HG03045 (cell line): ENCODE data around the gene BRSK1.
A peak's percentile ranks its signal among the peaks of the same experiment; 100 is the strongest.

Source experiments
- ATAC-seq: cut with Tn5 transposase; IDR thresholded peaks from one replicate; pipeline ENCODE4 v1.9.1; 2021; ENCODE audit warnings: mild to moderate bottlenecking, moderate library complexity; ENCODE audit not compliant: unreplicated experiment

Gene BRSK1

DNA sequence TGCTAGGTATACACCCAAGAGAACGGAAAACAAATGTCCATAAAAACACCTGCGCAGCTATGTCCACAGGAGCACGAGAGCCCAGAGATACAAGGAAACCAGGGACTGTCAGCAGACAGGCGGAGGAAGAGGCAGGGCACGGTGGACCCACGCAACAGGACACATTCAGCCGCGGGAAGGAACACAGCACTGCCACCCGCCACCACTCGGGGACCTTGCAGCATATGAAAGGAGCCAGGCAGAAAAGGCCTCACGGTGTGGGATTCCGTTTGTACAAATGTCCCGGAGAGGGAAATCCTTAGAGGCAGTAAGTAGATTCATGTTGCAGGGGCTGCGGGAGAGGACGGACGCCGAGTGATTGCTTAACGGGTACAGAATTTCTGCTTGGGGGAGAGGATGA, 11.7 kb upstream of the BRSK1 start:
- no peak for ATAC-seq

- no peak for ATAC-seq
These were observed 9.7 kb upstream of the BRSK1 start for GRCh38 chr19:55273978-55274707.

GRCh38 chr19:55275851-55276719, 7.7 kb upstream of the BRSK1 start:
- ATAC-seq = no peak

DNA sequence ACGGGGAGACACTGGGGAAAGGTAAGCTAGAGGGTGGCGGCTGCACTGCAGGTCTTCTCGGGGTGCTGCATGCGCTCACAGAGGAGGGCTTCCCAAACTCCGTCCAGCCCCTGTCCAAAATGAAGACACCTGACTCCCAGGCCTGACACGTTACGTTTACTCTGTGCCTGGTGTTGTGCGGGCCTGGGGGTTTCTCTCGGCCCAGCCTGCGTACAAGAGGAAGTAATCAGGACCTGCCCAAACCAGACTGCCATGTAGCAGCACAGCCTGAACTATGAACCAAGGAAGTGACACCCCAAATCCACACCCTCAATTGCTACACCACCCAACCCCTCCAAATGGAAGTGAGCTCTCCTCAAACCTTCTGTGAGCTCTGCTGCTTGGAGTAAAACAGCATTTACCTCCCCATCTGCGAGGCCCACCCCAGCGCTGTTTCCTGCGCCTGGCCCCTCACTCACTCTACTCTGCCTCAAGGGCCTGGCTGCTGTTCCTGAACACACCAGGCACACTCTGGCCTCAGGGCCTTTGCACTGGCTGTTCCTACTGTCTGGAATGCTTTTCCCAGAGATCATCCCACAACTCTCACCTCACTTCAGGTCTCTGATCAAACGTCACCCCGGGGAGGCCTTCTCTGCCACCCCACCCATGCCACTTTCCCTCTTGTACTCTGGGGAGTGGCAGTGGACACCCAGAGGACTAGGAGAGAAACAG, 6.9 kb upstream of the BRSK1 start:
- no peak for ATAC-seq

- ATAC-seq = no peak
These were observed 6.3 kb upstream of the BRSK1 start for GRCh38 chr19:55277494-55277893.

DNA sequence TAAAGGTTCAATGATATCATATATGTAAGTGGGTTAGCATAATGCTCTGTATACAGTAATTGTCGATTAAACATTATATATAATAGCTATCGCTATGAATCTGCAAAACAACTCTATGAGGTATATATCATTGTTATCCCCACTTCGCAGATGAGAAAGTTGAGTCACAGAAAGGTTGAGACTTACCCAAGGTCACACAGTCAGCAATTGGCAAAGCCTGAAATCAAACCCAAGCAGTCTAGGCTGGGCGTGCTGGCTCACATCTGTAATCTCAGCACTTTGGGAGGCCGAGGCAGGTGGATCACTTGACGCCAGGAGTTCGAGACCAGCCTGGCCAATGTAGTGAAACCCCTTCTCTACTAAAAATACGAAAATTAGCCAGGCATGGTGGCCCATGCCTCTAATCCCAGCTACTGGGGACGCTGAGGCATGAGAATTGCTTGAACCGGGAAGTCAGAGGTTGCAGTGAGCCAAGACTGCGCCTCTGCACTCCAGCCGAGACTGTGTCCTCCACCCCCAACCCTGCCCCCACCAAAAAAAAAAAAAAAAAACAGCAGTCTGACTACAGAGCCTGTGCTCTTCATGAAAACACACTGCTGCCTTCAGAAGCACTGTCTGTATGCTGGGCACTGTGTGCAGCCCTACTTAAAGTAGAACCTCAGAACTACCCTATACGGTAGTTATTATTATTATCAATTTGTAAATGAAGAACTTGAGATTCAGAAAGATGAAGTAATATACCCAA, 5.2 kb upstream of the BRSK1 start:
- no peak for ATAC-seq

GRCh38 chr19:55279340-55279739, 4.5 kb upstream of the BRSK1 start:
- ATAC-seq = no peak

- peak; percentile 70 for ATAC-seq
These were observed 3.8 kb upstream of the BRSK1 start, which contains the start of gene HSPBP1 for GRCh38 chr19:55279770-55280643. HSPBP1 (minus strand) TSS chr19:55280110; CDS start chr19:55279608, 502 bp downstream.

GRCh38 chr19:55284405-55285058, 735 bp downstream of the BRSK1 start:
- ATAC-seq = no peak

DNA sequence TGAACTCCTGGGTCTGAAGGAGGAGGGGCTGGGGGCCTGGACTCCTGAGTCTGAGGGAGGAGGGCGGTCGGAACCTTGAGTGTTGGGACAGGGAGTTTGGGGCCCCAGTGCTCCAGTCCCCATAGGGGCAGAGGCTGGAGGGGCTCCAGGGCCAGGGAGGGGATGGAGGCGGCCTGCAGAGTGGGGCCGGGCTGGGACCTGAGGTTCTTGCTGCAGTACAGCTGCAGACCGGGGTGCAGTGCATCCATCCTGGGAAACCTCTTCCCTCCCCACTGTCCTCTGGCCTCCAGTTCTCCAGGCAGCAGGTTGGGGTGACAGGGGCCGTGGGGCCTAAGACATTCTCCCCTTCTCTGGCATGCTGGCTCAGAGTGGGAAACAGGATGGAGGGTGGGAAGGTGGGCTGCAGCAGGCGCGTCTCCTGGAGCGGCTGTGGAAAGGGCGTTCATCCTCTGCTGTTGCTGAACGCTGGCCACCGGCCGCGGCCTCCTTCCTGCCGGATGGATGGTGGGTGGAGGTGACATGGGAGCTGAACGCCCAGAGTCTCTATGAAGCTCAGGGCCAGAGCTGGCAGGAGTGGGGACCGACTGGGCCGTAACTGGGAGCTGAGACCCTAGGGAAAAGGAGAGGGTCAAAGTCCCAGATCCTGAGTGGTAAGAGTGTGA, 1.6 kb downstream of the BRSK1 start:
- no peak for ATAC-seq

GRCh38 chr19:55287361-55288079, 3.7 kb downstream of the BRSK1 start:
- ATAC-seq = no peak

- no peak for ATAC-seq
These were observed 5.5 kb downstream of the BRSK1 start for GRCh38 chr19:55289117-55289796.

DNA sequence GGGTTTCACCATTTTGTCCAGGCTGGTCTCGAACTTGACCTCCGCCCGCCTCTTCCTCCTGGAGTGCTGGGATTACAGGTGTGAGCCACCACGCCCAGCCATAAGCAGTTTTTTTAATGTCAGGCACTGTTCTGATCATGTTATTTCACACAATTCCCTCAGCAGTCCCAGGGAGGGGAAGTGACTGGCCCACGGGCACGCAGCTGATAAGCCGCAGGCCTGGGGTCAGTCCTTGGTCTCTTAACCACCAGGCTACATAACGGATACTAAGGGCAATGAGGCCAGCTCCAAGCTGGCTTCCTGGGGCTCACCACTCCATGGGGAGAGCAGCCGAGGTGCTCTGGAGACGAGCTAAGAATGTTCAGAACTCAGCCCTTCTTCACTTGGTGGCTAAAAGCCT, 13.5 kb downstream of the BRSK1 start:
- ATAC-seq = no peak

DNA sequence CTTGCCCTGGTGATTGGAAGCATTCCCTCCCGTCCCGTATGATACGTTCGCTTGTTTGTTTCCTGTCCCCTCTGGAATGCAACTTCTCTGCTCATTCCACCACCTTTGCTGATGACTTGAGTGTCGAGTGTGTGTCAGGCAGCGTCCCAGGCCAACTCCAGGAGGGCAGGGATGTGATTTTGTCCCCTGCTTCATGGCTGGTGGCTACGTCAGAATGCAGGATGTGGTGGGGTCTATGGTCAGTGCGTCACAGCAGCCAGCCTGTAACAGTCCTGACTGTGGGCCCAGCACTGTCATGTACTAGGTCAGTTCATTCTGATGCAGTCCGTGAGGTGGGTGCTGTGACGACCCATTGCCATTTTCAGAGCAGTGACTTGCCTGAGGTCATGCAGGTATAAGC, 16.2 kb downstream of the BRSK1 start:
- no peak for ATAC-seq

GRCh38 chr19:55300886-55301458, 17.2 kb downstream of the BRSK1 start:
- no peak for ATAC-seq

GRCh38 chr19:55301459-55302317, 17.9 kb downstream of the BRSK1 start:
- ATAC-seq = peak; percentile 65
